HS-27A (cell line): ENCODE measurements around the gene REC8.
A peak's percentile ranks its signal among the peaks of the same experiment; 100 is the strongest.
"Not testable (repeated sequence)": the region's sequence is repeated elsewhere in the genome, so short reads cannot be mapped to it uniquely, and the experiment has no call there.

Experiments used
- DNase-seq: peaks from one replicate; pipeline ENCODE4 v3.0.0-alpha.2; 2012; ENCODE audit warnings: low read depth, missing footprints

Gene REC8

GRCh38 chr14:24204163-24205146 lies 32.6 kb downstream of the REC8 start:
- DNase-seq, result no peak

- no peak for DNase-seq
Measured at GRCh38 chr14:24206260-24207103, 34.6 kb downstream of the REC8 start.

- DNase-seq, result no peak
Measured at GRCh38 chr14:24207104-24207551, 35.2 kb downstream of the REC8 start.

- DNase-seq, result no peak
Measured at GRCh38 chr14:24207625-24208024, 35.7 kb downstream of the REC8 start.

GRCh38 chr14:24211311-24211710 lies 39.4 kb downstream of the REC8 start:
- DNase-seq, result no peak

GRCh38 chr14:24212924-24213865 lies 41.3 kb downstream of the REC8 start, which contains the start of gene CHMP4A:
TSS of gene CHMP4A (minus strand) at chr14:24213488. CDS start at chr14:24213439, 49 bp downstream.
- DNase-seq, result peak; percentile 96

GRCh38 chr14:24213866-24214662 lies 42.2 kb downstream of the REC8 start:
- no peak for DNase-seq

- DNase-seq, result peak; percentile 75
Measured at GRCh38 chr14:24215495-24216344, 43.8 kb downstream of the REC8 start, which contains the start of gene MDP1. TSS of gene MDP1 (minus strand) at chr14:24216066. CDS start at chr14:24215955, 111 bp downstream.

GRCh38 chr14:24216345-24216699 lies 44.4 kb downstream of the REC8 start:
- no peak for DNase-seq

GRCh38 chr14:24216876-24217275 lies 45.0 kb downstream of the REC8 start:
- not testable (repeated sequence) for DNase-seq

GRCh38 chr14:24219080-24219479 lies 47.2 kb downstream of the REC8 start:
- no peak for DNase-seq

- no peak for DNase-seq
Measured at GRCh38 chr14:24219521-24219920, 47.6 kb downstream of the REC8 start.

- not testable (repeated sequence) for DNase-seq
Measured at GRCh38 chr14:24222987-24223386, 51.1 kb downstream of the REC8 start.

GRCh38 chr14:24224618-24225071 lies 52.8 kb downstream of the REC8 start:
- peak; percentile 76 for DNase-seq

- DNase-seq, result no peak
Measured at GRCh38 chr14:24226473-24226872, 54.6 kb downstream of the REC8 start.

- DNase-seq, result no peak
Measured at GRCh38 chr14:24228902-24229301, 57.0 kb downstream of the REC8 start.
